RWPE2 (cell line): ENCODE data around the gene MBD2.

ENCODE experiments used
- ATAC-seq: fragments of 200-7000 bp; cut with Tn5 transposase; 3 replicates; pipeline ENCODE4 v1.9.1; 2021; ENCODE audit warnings: low read depth
- DNase-seq: peaks from one replicate; pipeline ENCODE4 v3.0.0-alpha.2; 2020; ENCODE audit warnings: low spot score
- H3K27ac ChIP-seq: fragments of 450-650 bp; 2 replicates; pipeline ENCODE4 v1.5.1; 2017; ENCODE audit warnings: mild to moderate bottlenecking; ENCODE audit not compliant: poor library complexity, severe bottlenecking
- H3K27me3 ChIP-seq: fragments of 250-450 bp; sonication (Bioruptor Pico); 2 replicates; pipeline ENCODE4 v1.5.1; 2021; ENCODE audit warnings: mild to moderate bottlenecking, moderate library complexity; ENCODE audit not compliant: insufficient read depth, poor library complexity, severe bottlenecking
- H3K36me3 ChIP-seq: fragments of 250-450 bp; sonication (Bioruptor Pico); 2 replicates; pipeline ENCODE4 v1.5.1; 2020; ENCODE audit warnings: low read depth, mild to moderate bottlenecking, moderate library complexity
- H3K4me1 ChIP-seq: fragments of 250-450 bp; sonication (Bioruptor Pico); 2 replicates; pipeline ENCODE4 v1.5.1; 2021; ENCODE audit warnings: mild to moderate bottlenecking, moderate library complexity; ENCODE audit not compliant: insufficient read depth, poor library complexity, severe bottlenecking
- H3K4me3 ChIP-seq: fragments of 250-450 bp; sonication (Bioruptor Pico); 2 replicates; pipeline ENCODE4 v1.5.1; 2021; ENCODE audit warnings: mild to moderate bottlenecking, moderate library complexity; ENCODE audit not compliant: severe bottlenecking
- H3K9me3 ChIP-seq: fragments of 250-450 bp; sonication (Bioruptor Pico); 2 replicates; pipeline ENCODE4 v1.5.1; 2021; ENCODE audit warnings: mild to moderate bottlenecking, moderate library complexity; ENCODE audit not compliant: severe bottlenecking
- TF ChIP-seq, protein P1 (sequence below): fragments of 450-650 bp; IDR thresholded peaks from one replicate; pipeline ENCODE4 v1.5.1; 2017; ENCODE audit warnings: mild to moderate bottlenecking, moderate library complexity; ENCODE audit not compliant: poor library complexity, severe bottlenecking

MBD2 gene

DNA sequence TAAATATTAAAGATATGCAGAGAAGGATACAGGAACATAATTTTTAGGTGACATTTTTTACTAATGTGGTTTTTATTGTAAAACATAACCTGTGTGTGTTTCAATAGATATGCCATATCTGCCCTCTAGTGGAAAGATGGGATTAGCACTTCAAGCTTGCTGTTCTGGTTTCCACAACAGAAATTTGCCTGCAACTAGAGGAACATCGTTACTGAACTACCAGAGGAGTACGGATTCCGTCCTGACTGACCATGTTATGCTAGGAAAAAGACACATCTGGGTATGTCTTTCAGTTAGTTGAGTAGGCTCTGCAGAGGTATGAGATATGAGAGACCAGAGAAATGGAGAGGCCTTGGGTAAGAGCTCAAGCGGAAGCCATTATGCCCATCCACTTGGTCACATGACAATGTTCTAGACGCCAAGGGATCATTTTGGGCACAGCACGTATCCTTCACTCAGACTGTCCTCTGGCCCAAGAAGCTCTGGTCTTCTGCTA, 104.9 kb downstream of the MBD2 start:
- TF ChIP-seq, protein P1, sequence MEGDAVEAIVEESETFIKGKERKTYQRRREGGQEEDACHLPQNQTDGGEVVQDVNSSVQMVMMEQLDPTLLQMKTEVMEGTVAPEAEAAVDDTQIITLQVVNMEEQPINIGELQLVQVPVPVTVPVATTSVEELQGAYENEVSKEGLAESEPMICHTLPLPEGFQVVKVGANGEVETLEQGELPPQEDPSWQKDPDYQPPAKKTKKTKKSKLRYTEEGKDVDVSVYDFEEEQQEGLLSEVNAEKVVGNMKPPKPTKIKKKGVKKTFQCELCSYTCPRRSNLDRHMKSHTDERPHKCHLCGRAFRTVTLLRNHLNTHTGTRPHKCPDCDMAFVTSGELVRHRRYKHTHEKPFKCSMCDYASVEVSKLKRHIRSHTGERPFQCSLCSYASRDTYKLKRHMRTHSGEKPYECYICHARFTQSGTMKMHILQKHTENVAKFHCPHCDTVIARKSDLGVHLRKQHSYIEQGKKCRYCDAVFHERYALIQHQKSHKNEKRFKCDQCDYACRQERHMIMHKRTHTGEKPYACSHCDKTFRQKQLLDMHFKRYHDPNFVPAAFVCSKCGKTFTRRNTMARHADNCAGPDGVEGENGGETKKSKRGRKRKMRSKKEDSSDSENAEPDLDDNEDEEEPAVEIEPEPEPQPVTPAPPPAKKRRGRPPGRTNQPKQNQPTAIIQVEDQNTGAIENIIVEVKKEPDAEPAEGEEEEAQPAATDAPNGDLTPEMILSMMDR = peak; percentile 88
- Histone ChIP-seq H3K27ac (no peak overlapping the region), H3K4me1 (no peaks in the 10 kb centered on the region), H3K9me3 (no peaks in the 10 kb centered on the region), H3K36me3 (no peaks in the 10 kb centered on the region), H3K4me3 (no peak overlapping the region), H3K27me3 (no peaks in the 10 kb centered on the region)
- DNase-seq (no peak), ATAC-seq (peak; percentile 65)

DNA sequence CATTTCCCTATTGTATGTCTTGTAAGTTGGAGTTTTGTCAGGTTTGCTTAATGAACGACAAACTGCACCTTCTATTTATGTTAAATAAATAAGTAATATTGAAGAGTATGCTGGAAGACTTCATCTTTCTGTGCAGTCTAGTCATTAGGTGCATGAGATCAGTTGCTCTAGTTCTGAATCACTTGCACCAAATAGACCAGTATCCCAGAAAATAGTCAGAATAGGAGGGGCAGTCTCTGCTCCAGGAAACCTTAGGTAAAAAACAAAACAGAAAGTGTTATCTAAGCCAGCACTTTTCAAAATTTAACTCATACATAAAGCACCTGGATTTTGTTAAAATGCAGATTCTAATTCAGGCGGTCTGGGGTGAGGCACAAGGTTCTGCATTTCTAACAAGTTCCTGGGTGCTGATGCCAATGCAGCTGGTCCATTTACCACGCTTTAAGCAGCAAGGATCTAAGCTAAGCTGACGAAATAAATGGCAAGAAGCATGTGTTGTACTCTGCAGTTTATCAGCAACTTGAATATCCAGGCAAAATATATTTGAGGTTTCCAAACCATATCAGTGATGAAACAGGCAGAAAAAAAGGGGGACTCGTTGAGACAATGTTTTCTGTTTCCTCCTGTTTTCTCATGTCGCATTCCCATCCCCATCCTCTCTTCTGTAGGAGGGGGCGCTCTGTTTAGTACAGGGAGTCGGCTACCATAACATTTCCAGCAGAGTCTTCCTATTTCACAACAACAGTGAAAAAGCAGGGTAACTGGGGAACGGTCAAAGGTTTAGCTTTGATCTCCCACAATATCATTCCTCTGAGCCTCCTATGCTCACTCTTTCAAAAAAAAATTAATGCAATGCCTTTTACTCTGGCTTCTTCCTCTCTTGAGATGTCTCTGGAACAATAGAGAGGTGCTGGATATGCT, 106.4 kb downstream of the MBD2 start:
- DNase-seq (no peak), ATAC-seq (no peak)
- H3K4me3 ChIP-seq = no peak overlapping the region
- no peaks in the 10 kb centered on the region for H3K36me3 ChIP-seq
- no peaks in the 10 kb centered on the region for H3K9me3 ChIP-seq
- TF ChIP-seq, protein P1 = no peak
- no peaks in the 10 kb centered on the region for H3K4me1 ChIP-seq
- no peak overlapping the region for H3K27ac ChIP-seq
- H3K27me3 ChIP-seq = no peaks in the 10 kb centered on the region

DNA sequence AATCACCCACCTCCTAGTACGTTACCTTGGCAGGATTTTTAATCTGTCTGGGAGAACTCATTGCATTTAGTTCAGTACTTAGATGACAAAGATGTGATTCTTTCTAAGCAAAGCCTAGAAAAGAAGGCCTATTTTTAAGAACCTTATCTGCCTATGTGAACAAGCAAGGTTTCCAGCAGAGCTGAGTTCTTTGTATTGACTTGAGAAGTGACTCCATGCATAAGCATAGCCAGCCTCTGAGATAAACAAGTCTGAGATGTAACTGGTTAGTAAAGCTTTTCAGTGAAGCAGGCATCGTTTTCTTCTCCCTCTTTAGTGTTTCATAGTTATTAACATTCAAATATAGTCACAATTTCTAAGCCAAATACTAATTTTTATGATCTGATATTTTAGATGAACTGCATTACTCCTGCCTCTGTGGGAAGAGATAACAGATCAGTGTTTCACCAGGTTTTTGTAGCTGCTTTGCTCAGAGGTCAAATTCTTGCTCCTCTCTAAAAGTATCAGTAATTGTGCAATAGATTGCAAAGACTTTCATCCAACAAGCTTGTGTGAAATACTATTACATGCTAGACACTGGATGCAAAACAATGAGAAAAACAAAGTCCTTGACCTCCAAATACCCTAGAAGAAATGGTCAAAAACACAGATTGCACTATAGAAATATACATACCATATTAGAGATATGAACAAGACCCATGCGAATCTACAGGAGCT, 107.8 kb downstream of the MBD2 start:
- DNase-seq (no peak), ATAC-seq (no peak)
- Histone ChIP-seq H3K4me1 (no peaks in the 10 kb centered on the region), H3K9me3 (no peaks in the 10 kb centered on the region), H3K4me3 (no peak overlapping the region), H3K27me3 (no peaks in the 10 kb centered on the region), H3K36me3 (no peaks in the 10 kb centered on the region), H3K27ac (no peak overlapping the region)
- TF ChIP-seq, protein P1 = no peak

DNA sequence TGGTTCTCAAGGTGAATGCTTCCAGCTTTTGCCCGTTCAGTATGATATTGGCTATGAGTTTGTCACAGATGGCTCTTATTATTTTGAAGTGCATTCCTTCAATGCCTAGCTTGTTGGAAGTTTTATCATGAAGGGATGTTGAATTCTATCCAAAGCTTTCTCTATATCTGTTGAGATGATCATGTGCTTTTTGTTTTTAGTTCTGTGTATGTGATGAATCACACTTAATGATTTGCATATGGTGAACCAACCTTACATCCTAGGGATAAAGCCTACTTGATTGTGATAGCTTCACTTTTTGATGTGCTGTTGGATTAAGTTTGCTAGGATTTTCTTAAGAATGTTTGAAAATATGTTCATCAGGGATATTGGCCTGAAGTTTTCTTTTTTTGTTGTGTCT, 112.1 kb downstream of the MBD2 start:
- TF ChIP-seq, protein P1 = no peak
- ATAC-seq = no peak

More for the DNA sequence above, 112.1 kb downstream of the MBD2 start:
- Histone ChIP-seq H3K4me3 (no peak overlapping the region), H3K4me1 (peaks cover 6% of the 10 kb centered on the region), H3K27me3 (no peaks in the 10 kb centered on the region), H3K27ac (no peak overlapping the region), H3K36me3 (no peaks in the 10 kb centered on the region), H3K9me3 (no peaks in the 10 kb centered on the region)
- DNase-seq = no peak
